PC-3 (cell line): Measurements from ENCODE around the gene SLC1A3. TPM values are rescaled to one million over a fixed set of nuclear protein-coding genes. Genes with fewer than 3 reads are reported as not detected.

Experiments used
- ATAC-seq: fragments of 200-7000 bp; cut with Tn5 transposase; 2 replicates; pipeline ENCODE4 v1.9.1; 2020; ENCODE audit warnings: mild to moderate bottlenecking, moderate library complexity
- BruUV-seq: library from RNA; stranded (reverse); fragments of 400-500 nt; replicated peaks from 2 replicates; lab custom pipeline; 2021; lab: Mats Ljungman, UMichigan
- CTCF ChIA-PET: fragments of 300-600 bp; sonication (Branson Sonifier 250); formaldehyde crosslinking; loops from one replicate; lab custom pipeline; 2022; ENCODE audit warnings: antibody characterized with exemption; lab: Charles Lee
- POLR2A ChIA-PET: fragments of 300-600 bp; sonication (Branson Sonifier 250); formaldehyde crosslinking; loops from one replicate; lab custom pipeline; 2022; ENCODE audit warnings: antibody characterized with exemption; ENCODE audit not compliant: unreplicated experiment; lab: Charles Lee
- DNase-seq: peaks from one replicate; pipeline ENCODE4 v3.0.0-alpha.2; 2015
- H2AFZ ChIP-seq: fragments of 300-600 bp; sonication (generic); 2 replicates; pipeline ENCODE4 v1.6.0; 2016; ENCODE audit warnings: antibody characterized with exemption, low read length
- H3F3A ChIP-seq: fragments of 300-600 bp; sonication (generic); one replicate; pipeline ENCODE4 v1.6.0; 2017; ENCODE audit warnings: antibody characterized with exemption, low read length, control low read depth, mild to moderate bottlenecking; ENCODE audit not compliant: unreplicated experiment
- H3K27ac ChIP-seq: fragments of 300-600 bp; sonication (generic); 2 replicates; pipeline ENCODE4 v1.5.1; 2016; ENCODE audit warnings: mild to moderate bottlenecking, low read length
- H3K27me3 ChIP-seq: fragments of 300-600 bp; sonication (generic); 2 replicates; pipeline ENCODE4 v1.6.1; 2016; ENCODE audit warnings: low read length, mixed read lengths
- H3K36me3 ChIP-seq: fragments of 300-600 bp; sonication (generic); 2 replicates; pipeline ENCODE4 v1.6.1; 2016; ENCODE audit warnings: low read depth, mixed run types, low read length, mixed read lengths
- H3K4me1 ChIP-seq: fragments of 300-600 bp; sonication (generic); 2 replicates; pipeline ENCODE4 v1.5.1; 2016; ENCODE audit warnings: low read length; ENCODE audit not compliant: insufficient read depth
- H3K4me2 ChIP-seq: fragments of 300-600 bp; sonication (generic); 2 replicates; pipeline ENCODE4 v1.6.0; 2016; ENCODE audit warnings: low read length
- H3K4me3 ChIP-seq: fragments of 300-600 bp; sonication (generic); 2 replicates; pipeline ENCODE4 v1.5.1; 2016; ENCODE audit warnings: mild to moderate bottlenecking, low read length, mixed read lengths
- H3K79me2 ChIP-seq: fragments of 300-600 bp; sonication (generic); 2 replicates; pipeline ENCODE4 v1.6.1; 2017; ENCODE audit warnings: low read length, mixed read lengths
- H3K9ac ChIP-seq: fragments of 300-600 bp; sonication (generic); 2 replicates; pipeline ENCODE4 v1.6.0; 2016; ENCODE audit warnings: mild to moderate bottlenecking, low read length
- H3K9me2 ChIP-seq: fragments of 300-600 bp; sonication (generic); replicated peaks from 2 replicates; pipeline ENCODE4 v1.6.1; 2016; ENCODE audit warnings: mixed run types, low read length, mixed read lengths
- H3K9me3 ChIP-seq: fragments of 300-600 bp; sonication (generic); 2 replicates; pipeline ENCODE4 v1.6.1; 2016; ENCODE audit warnings: low read length, mixed read lengths
- H4K20me1 ChIP-seq: fragments of 300-600 bp; sonication (generic); 2 replicates; pipeline ENCODE4 v1.6.1; 2016; ENCODE audit warnings: low read length, mixed read lengths
- CTCF ChIP-seq: fragments of 300-600 bp; sonication (generic); conservative IDR thresholded peaks from 2 replicates; pipeline ENCODE4 v1.5.1; 2017; ENCODE audit warnings: antibody characterized with exemption, low read depth, mild to moderate bottlenecking, low read length
- EZH2 ChIP-seq: fragments of 300-600 bp; sonication (generic); IDR thresholded peaks from one replicate; pipeline ENCODE4 v1.6.1; 2017; ENCODE audit warnings: antibody characterized with exemption, mild to moderate bottlenecking, low read length; ENCODE audit not compliant: unreplicated experiment
- EZH2phosphoT487 ChIP-seq: fragments of 300-600 bp; sonication (generic); IDR thresholded peaks from 2 replicates; pipeline ENCODE4 v1.6.1; 2018; ENCODE audit warnings: mild to moderate bottlenecking, antibody characterized with exemption, low read length, borderline replicate concordance
- intact Hi-C: fragments of 100-400 bp; cut with micrococcal nuclease; formaldehyde crosslinking; loops from 2 replicates; pipeline ENCODE4 v1.9.0; 2023
- total RNA-seq: library from RNA; depleted of rRNA; stranded (reverse); fragments of >200 nt; gene quantifications from 2 replicates; pipeline ENCODE4 v1.2.3, GENCODE V29; 2014

The SLC1A3 gene
- total RNA-seq, 1 experiment from 2014 or later, result 24.7 TPM

- Histone ChIP-seq H3K27me3 (peaks cover 2% of the 10 kb centered on the region; the same call in 1 of the 2 replicates), H3K4me1 (no peaks in the 10 kb centered on the region), H2AFZ (no peak overlapping the region), H4K20me1 (no peaks in the 10 kb centered on the region), H3K4me3 (no peak overlapping the region), H3K36me3 (no peaks in the 10 kb centered on the region), H3K9ac (no peak overlapping the region), H3K79me2 (no peaks in the 10 kb centered on the region), H3K9me3 (no peaks in the 10 kb centered on the region), H3K9me2 (0 out of 2 replicates have a peak, but pooled peaks cover 5% of the 10 kb centered on the region), H3F3A (no peaks in the 10 kb centered on the region), H3K4me2 (no peak overlapping the region), H3K27ac (no peak overlapping the region)
- no peak for ATAC-seq
- no peak for DNase-seq
- TF ChIP-seq EZH2phosphoT487, result no peak
- TF ChIP-seq CTCF, result no peak
- no peak for TF ChIP-seq EZH2
- intact Hi-C loops, result no loop called here
- ChIA-PET CTCF (no interaction called here), POLR2A (no interaction called here)
- BruUV-seq, result no TSS peak
Observed at GRCh38 chr5:36712706-36713105, 106.3 kb downstream of the SLC1A3 start.

- H3K4me3 ChIP-seq, result no peak overlapping the region
- BruUV-seq, result no TSS peak
- POLR2A ChIA-PET, result no interaction called here
- H3K79me2 ChIP-seq, result no peaks in the 10 kb centered on the region
- ATAC-seq, result no peak
- H2AFZ ChIP-seq, result no peak overlapping the region
- no peaks in the 10 kb centered on the region for H3K9me3 ChIP-seq
- H4K20me1 ChIP-seq, result no peaks in the 10 kb centered on the region
- intact Hi-C loops, result no loop called here
- no peak overlapping the region for H3K9ac ChIP-seq
- H3F3A ChIP-seq, result no peaks in the 10 kb centered on the region
- H3K4me2 ChIP-seq, result no peak overlapping the region
- H3K27me3 ChIP-seq, result peaks cover 11% of the 10 kb centered on the region
- no peak for TF ChIP-seq EZH2
- TF ChIP-seq EZH2phosphoT487, result no peak
- CTCF ChIA-PET, result no interaction called here
- H3K27ac ChIP-seq, result no peak overlapping the region
- H3K36me3 ChIP-seq, result no peaks in the 10 kb centered on the region
- 0 out of 2 replicates have a peak, but pooled peaks cover 5% of the 10 kb centered on the region for H3K9me2 ChIP-seq
- no peaks in the 10 kb centered on the region for H3K4me1 ChIP-seq
- no peak for DNase-seq
Observed at GRCh38 chr5:36713541-36713940, 107.1 kb downstream of the SLC1A3 start.

- CTCF ChIA-PET, result no interaction called here
- Histone ChIP-seq H3K79me2 (no peaks in the 10 kb centered on the region), H3K4me2 (no peak overlapping the region), H3K9me3 (no peaks in the 10 kb centered on the region), H3K4me1 (no peaks in the 10 kb centered on the region), H3K4me3 (no peak overlapping the region), H3K9me2 (no peaks in the 10 kb centered on the region), H3K9ac (no peak overlapping the region), H3K27ac (no peak overlapping the region), H2AFZ (no peak overlapping the region), H4K20me1 (no peaks in the 10 kb centered on the region), H3K36me3 (no peaks in the 10 kb centered on the region), H3F3A (no peaks in the 10 kb centered on the region), H3K27me3 (peaks cover 20% of the 10 kb centered on the region)
- DNase-seq, result no peak
- BruUV-seq, result no TSS peak
- TF ChIP-seq EZH2phosphoT487, result no peak
- no peak for TF ChIP-seq CTCF
- no peak for TF ChIP-seq EZH2
- POLR2A ChIA-PET, result no interaction called here
- no peak for ATAC-seq
- intact Hi-C loops, result no loop called here
Observed at GRCh38 chr5:36717131-36717695, 110.8 kb downstream of the SLC1A3 start.
